Right lobe of liver (tissue), 4 donors: ENCODE measurements around the gene OR8K3.

Experiments used
- CTCF ChIP-seq, 4 donors: fragments of 200-600 bp in 3 of 4; fragments of 450-650 bp in 1 of 4; IDR thresholded peaks; one replicate each; pipeline versions ENCODE4 v1.5.1 to v1.8.0; 2016 to 2022; ENCODE audit warnings: antibody characterized with exemption in 4 of 4, mild to moderate bottlenecking in 2 of 4
- POLR2A ChIP-seq: fragments of 450-650 bp; IDR thresholded peaks from one replicate; pipeline ENCODE4 v1.6.1; 2017; ENCODE audit warnings: antibody characterized with exemption, mild to moderate bottlenecking
- donor health status: DM: no; HTN: no; CAD: no.
- donor health status: DM: no; HTN: no; CAD: no.
- donor health status: DM: no; HTN: yes; CAD: no.

- TF ChIP-seq CTCF (IDR thresholded peaks at IDR 0.05), result no peak
- no peak for TF ChIP-seq POLR2A
Observed at GRCh38 chr11:56331861-56332491, 17.0 kb downstream of the OR8K3 start.
